Hepatocyte (in vitro differentiated cells): Measurements from ENCODE around the gene PLD2. TPM values are rescaled to one million over a fixed set of nuclear protein-coding genes. Genes with fewer than 3 reads are reported as not detected.

ENCODE experiments used
- DNase-seq: peaks from one replicate; pipeline ENCODE4 v3.0.0-alpha.2; 2016; ENCODE audit warnings: low spot score
- H2AFZ ChIP-seq: fragments of 200-600 bp; sonication (generic); 2 replicates; pipeline ENCODE4 v1.6.0; 2016; ENCODE audit warnings: antibody characterized with exemption, mild to moderate bottlenecking
- H3K27ac ChIP-seq: fragments of 200-600 bp; sonication (generic); 2 replicates; pipeline ENCODE4 v1.5.1; 2016; ENCODE audit warnings: mild to moderate bottlenecking
- H3K27me3 ChIP-seq: fragments of 200-600 bp; sonication (generic); 2 replicates; pipeline ENCODE4 v1.6.1; 2016
- H3K36me3 ChIP-seq: fragments of 200-600 bp; sonication (generic); replicated peaks from 2 replicates; pipeline ENCODE4 v1.5.1; 2016; ENCODE audit warnings: low read depth; ENCODE audit not compliant: insufficient read depth
- H3K4me1 ChIP-seq: fragments of 200-600 bp; sonication (generic); 2 replicates; pipeline ENCODE4 v1.5.1; 2016; ENCODE audit warnings: mild to moderate bottlenecking, moderate library complexity; ENCODE audit not compliant: insufficient read depth
- H3K4me2 ChIP-seq: fragments of 200-600 bp; sonication (generic); 2 replicates; pipeline ENCODE4 v1.6.0; 2016
- H3K4me3 ChIP-seq: fragments of 200-600 bp; sonication (generic); 2 replicates; pipeline ENCODE4 v1.5.1; 2016; ENCODE audit warnings: mild to moderate bottlenecking
- H3K79me2 ChIP-seq: fragments of 200-600 bp; sonication (generic); 2 replicates; pipeline ENCODE4 v1.6.0; 2017; ENCODE audit warnings: mild to moderate bottlenecking
- H3K9me2 ChIP-seq: fragments of 200-600 bp; sonication (generic); replicated peaks from 2 replicates; pipeline ENCODE4 v1.6.0; 2017; ENCODE audit warnings: mild to moderate bottlenecking; ENCODE audit not compliant: insufficient read depth
- H3K9me3 ChIP-seq: fragments of 200-600 bp; sonication (generic); 2 replicates; pipeline ENCODE4 v1.5.1; 2016; ENCODE audit warnings: low read depth, mild to moderate bottlenecking
- H4K20me1 ChIP-seq: fragments of 200-600 bp; sonication (generic); 2 replicates; pipeline ENCODE4 v1.6.0; 2016; ENCODE audit warnings: mild to moderate bottlenecking; ENCODE audit not compliant: insufficient read depth, poor library complexity, severe bottlenecking
- CTCF ChIP-seq: fragments of 200-600 bp; sonication (generic); IDR thresholded peaks from 2 replicates; pipeline ENCODE4 v1.5.1; 2016; ENCODE audit warnings: antibody characterized with exemption, mild to moderate bottlenecking; ENCODE audit not compliant: poor library complexity
- EZH2 ChIP-seq: fragments of 200-600 bp; sonication (generic); IDR thresholded peaks from 2 replicates; pipeline ENCODE4 v1.6.1; 2016; ENCODE audit warnings: antibody characterized with exemption, mild to moderate bottlenecking, borderline replicate concordance
- EZH2phosphoT487 ChIP-seq: fragments of 200-600 bp; sonication (generic); IDR thresholded peaks from one replicate; pipeline ENCODE4 v1.6.1; 2018; ENCODE audit warnings: antibody characterized with exemption, mild to moderate bottlenecking, low read depth, moderate library complexity; ENCODE audit not compliant: unreplicated experiment, severe bottlenecking
- WGBS: methylation state at CpG from one replicate; pipeline ENCODE4 v1.1.6; 2016; ENCODE audit warnings: low lambda C conversion rate; ENCODE audit errors: missing lambda C conversion rate; 5-methylcytosine and 5-hydroxymethylcytosine counted together
- polyA plus RNA-seq: library from polyadenylated mRNA; unstranded; fragments of >200 nt; fragmentation: Nextera tagmentation; extraction: Ambion mirVana; gene quantifications from 2 replicates; pipeline ENCODE4 v1.2.1, GENCODE V29; 2016
- total RNA-seq: library from RNA; depleted of rRNA; stranded (reverse); fragments of >200 nt; gene quantifications from 2 replicates; pipeline ENCODE4 v1.2.3, GENCODE V29; 2014

PLD2 gene
- total and polyA plus RNA-seq, 2 experiments from 2014 or later = 21.8 to 25.2 TPM

- H3K9me3 ChIP-seq = no peaks in the 10 kb centered on the region
- DNase-seq = no peak
- no peak overlapping the region for H3K4me2 ChIP-seq
- no peaks in the 10 kb centered on the region for H3K27me3 ChIP-seq
- 85% methylated on average over 13 of the region's 13 CpGs for WGBS
- H3K4me1 ChIP-seq = peaks cover 25% of the 10 kb centered on the region
- H3K79me2 ChIP-seq = peaks cover 82% of the 10 kb centered on the region
- H3K9me2 ChIP-seq = no peaks in the 10 kb centered on the region
- TF ChIP-seq EZH2phosphoT487 (no peak), EZH2 (no peak), CTCF (no peak)
- H3K36me3 ChIP-seq = no peaks in the 10 kb centered on the region
- H3K4me3 ChIP-seq = no peak overlapping the region
- peaks cover 26% of the 10 kb centered on the region for H4K20me1 ChIP-seq
- no peak overlapping the region for H2AFZ ChIP-seq
- H3K27ac ChIP-seq = no peak overlapping the region
Measured at GRCh38 chr17:4837471-4838308, 30.7 kb downstream of the PLD2 start.

DNA sequence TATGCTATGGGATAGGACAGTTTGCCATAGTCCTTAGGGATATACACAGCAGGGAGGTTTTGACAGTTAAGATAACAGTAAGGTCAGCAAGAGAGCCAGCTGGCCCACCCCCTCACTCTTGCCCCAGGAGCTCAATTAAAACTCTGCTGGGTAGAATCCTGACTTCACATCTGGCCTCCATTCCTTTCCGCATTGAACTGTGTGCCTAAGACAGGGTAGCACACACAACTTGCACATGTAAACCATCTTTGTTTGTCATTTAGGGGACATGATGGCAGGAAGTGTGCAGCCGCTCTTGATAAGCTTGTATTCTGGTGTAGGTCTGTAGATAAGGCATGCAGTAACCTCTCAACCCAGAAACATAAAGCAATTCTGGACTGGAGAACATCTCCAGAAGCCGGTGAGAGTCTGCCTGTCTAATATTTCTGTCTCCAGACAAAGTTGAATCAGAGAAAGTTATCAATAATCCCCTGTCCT, 31.4 kb downstream of the PLD2 start:
- no peaks in the 10 kb centered on the region for H3K27me3 ChIP-seq
- TF ChIP-seq CTCF (no peak), EZH2 (no peak), EZH2phosphoT487 (no peak)
- DNase-seq = no peak
- H3K36me3 ChIP-seq = no peaks in the 10 kb centered on the region
- H4K20me1 ChIP-seq = peaks cover 26% of the 10 kb centered on the region
- WGBS = 72% methylated on average over 3 of the region's 3 CpGs
- H3K4me2 ChIP-seq = no peak overlapping the region
- H3K79me2 ChIP-seq = peaks cover 89% of the 10 kb centered on the region
- no peak overlapping the region for H2AFZ ChIP-seq
- peaks cover 25% of the 10 kb centered on the region for H3K4me1 ChIP-seq
- H3K4me3 ChIP-seq = no peak overlapping the region
- no peak overlapping the region for H3K27ac ChIP-seq
- no peaks in the 10 kb centered on the region for H3K9me3 ChIP-seq
- H3K9me2 ChIP-seq = no peaks in the 10 kb centered on the region

DNA sequence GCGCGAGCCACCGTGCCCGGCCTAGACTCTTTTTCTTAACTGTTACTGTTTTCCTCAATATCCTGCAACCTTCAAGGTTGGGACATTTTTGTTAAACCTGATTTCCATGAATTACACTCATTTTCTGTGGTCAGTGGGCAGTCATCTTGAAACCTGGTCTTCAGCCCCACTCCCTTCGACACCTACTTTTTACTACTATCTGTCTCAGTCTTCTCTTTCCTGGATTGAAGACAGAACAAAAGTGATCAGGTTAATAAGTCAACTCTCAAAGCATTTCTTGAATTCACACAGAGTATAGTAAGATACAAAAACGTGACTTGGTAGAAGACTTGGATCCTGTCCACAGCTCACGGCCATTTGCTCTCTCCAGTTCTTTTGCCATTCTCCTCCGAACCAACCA, 32.3 kb downstream of the PLD2 start:
- no peak overlapping the region for H3K4me3 ChIP-seq
- H3K27ac ChIP-seq = peak overlapping the region; percentile 23
- no peaks in the 10 kb centered on the region for H3K27me3 ChIP-seq
- TF ChIP-seq CTCF (no peak), EZH2 (no peak), EZH2phosphoT487 (no peak)
- H3K4me2 ChIP-seq = no peak overlapping the region
- no peaks in the 10 kb centered on the region for H3K36me3 ChIP-seq
- H3K79me2 ChIP-seq = peaks cover 98% of the 10 kb centered on the region
- H3K9me2 ChIP-seq = no peaks in the 10 kb centered on the region
- H4K20me1 ChIP-seq = peaks cover 26% of the 10 kb centered on the region
- H2AFZ ChIP-seq = no peak overlapping the region
- 95% methylated on average over 8 of the region's 8 CpGs for WGBS
- DNase-seq = no peak
- H3K4me1 ChIP-seq = peaks cover 25% of the 10 kb centered on the region
- no peaks in the 10 kb centered on the region for H3K9me3 ChIP-seq
